RCC 7860 (cell line): ENCODE data around the gene CARD14.
"Not testable (repeated sequence)": the region's sequence is repeated elsewhere in the genome, so short reads cannot be mapped to it uniquely, and the experiment has no call there.

Experiments used
- DNase-seq: peaks from one replicate; pipeline ENCODE4 v3.0.0-alpha.2; 2015; ENCODE audit warnings: low spot score
- FAIRE-seq: peaks from 2 replicates; lab custom pipeline; 2012; peaks lifted over from hg19 to GRCh38; lab: Jason Lieb, UNC

The CARD14 gene

GRCh38 chr17:80248001-80248893 is 78.4 kb downstream of the CARD14 start:
- DNase-seq (no peak), FAIRE-seq (no peak)

DNA sequence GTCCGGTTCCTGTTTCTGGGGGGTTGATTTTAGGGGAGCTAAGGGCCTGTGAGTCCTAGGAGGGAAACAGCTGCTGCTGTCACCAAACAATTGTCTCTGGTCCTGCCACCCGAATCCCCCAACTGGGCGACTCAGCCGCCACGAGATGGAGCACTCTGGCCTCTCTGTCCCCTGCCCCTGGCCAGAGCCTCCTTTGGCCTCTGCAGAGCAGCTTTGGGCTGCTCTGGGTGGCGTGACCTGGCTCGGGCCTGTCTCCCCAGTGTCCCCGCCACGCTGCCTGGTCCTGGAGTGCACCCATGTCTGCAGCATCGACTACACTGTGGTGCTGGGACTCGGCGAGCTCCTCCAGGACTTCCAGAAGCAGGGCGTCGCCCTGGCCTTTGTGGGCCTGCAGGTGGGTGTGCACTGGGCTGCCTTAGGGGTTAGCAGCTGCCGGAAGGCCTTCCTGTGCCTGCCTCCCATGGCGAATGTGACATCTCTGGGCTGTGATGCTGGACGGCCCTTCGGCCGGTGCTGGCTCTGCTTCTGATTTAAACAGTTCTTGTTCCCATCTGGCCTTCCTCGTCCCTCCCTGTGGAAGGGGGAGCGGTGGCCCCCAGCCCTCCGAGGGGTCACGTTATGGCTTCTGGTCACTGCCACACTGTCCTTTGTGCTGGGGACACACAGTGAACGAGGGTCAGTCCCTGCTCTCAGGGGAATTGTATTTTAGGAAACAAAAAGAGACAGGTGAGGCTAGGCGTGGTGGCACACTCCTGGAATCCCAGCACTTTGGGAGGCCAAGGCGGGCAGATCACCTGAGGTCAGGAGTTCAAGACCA is 79.3 kb downstream of the CARD14 start:
- FAIRE-seq (no peak), DNase-seq (no peak)

- FAIRE-seq (no peak), DNase-seq (no peak)
Measured at GRCh38 chr17:80251966-80252365, 82.1 kb downstream of the CARD14 start.

GRCh38 chr17:80252871-80253270 is 83.0 kb downstream of the CARD14 start:
- DNase-seq, result no peak
- FAIRE-seq, result no peak

- DNase-seq (no peak), FAIRE-seq (no peak)
Measured at GRCh38 chr17:80253631-80254395, 84.0 kb downstream of the CARD14 start.

DNA sequence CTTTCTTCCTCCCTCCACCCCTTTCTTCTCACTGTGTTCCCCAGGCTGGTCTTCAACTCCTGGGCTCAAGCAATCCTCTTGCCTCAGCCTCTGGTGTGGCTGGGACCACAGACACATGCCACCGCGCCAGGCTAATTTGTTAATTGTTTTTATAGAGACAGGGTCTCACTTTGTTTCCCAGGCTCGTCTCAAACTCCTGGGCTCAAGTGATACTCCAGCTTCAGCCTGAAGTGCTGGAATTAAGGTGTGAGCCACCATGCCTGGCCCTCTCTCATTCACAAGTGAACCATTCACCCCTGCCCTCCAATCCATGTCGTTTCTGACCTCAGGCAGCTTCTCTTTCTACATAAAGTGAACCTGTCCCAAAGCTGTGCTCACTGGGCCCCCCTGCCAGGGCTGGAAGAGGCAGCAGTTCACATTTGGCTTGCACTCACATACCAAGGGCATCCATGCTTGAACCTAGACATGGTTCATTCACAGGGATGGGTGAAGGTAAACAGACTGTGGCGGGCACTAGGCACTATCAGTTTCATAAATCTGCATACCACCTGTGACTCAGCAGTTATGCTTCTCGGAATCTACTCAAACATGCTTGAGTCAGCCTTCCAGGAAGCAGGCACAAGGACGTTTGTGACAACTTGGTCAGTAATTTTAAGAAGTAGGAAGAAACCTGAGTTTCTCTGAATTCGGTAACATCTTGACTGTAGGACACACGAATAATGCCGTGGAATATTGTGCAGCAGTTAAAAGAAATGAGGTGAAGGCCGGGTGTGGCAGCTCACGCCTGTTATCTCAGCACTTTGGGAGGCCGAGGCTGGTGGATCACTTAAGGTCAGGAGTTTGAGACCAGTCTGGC is 84.8 kb downstream of the CARD14 start:
- FAIRE-seq (peak; percentile 98), DNase-seq (peak; percentile 99)

GRCh38 chr17:80256034-80256350 is 86.2 kb downstream of the CARD14 start:
- FAIRE-seq (no peak), DNase-seq (no peak)

DNA sequence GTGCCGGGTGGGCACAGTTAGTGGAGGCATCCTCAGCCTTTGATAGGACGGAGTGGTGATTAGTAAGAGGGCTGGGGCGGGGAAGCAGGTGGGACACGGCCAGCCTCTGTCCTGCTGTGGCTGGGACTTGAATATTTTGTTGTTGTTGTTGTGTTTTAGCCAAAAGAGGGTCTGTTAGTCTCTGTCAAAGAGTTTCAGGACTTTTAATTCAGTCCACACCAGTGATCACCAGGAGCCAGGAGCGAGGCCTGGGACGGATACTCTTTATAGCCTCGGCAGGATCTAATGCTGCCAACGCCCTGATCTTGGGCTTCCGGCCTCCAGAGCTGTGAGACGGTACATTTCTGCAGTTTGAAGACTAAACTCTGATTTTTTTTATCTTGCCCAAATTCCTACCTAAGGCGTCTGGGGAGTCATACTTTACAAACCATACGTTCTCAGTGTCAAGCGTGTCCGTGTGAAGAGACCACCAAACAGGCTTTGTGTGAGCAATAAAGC is 87.9 kb downstream of the CARD14 start:
- FAIRE-seq, result no peak
- no peak for DNase-seq

DNA sequence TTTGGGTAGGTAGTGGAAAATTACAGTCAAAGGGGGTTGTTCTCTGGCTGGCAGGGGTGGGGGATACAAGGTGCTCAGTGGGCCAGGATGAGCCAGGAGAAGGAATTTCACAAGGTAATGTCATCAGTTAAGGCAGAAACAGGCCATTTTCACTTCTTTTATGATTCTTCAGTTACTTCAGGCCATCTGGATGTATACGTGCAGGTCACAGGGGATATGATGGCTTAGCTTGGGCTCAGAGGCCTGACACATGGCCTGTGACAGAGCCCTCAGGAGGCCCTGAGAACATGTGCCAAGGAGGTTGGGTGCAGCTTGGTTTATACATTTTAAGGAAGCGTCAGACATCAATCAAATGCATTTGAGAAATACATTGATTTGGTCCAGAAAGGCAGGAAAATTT is 88.5 kb downstream of the CARD14 start:
- not testable (repeated sequence) for FAIRE-seq

More for the DNA sequence above, 88.5 kb downstream of the CARD14 start:
- not testable (repeated sequence) for DNase-seq
